H1 (cell line): Measurements from ENCODE around the gene GPR162. TPM values are rescaled to one million over a fixed set of nuclear protein-coding genes. Genes with fewer than 3 reads are reported as not detected.

Experiments used
- CTCF ChIA-PET: fragments of 300-600 bp; sonication (Branson Sonifier 250); formaldehyde crosslinking; loops from one replicate; lab custom pipeline; 2021; ENCODE audit not compliant: partially characterized antibody; lab: Charles Lee
- POLR2A ChIA-PET: fragments of 300-600 bp; sonication (Branson Sonifier 250); formaldehyde crosslinking; loops from one replicate; lab custom pipeline; 2021; ENCODE audit warnings: inconsistent platforms; ENCODE audit not compliant: partially characterized antibody; lab: Charles Lee
- DNase-seq, 2 experiments: peaks; one replicate each; pipeline versions ENCODE4 v3.0.0 to v3.0.0-alpha.2; 2010 to 2022; ENCODE audit warnings: low spot score in 2 of 2, low read depth in 1 of 2, mixed read lengths in 1 of 2
- FAIRE-seq: peaks from 2 replicates; lab custom pipeline; 2011; peaks lifted over from hg19 to GRCh38; lab: Jason Lieb, UNC
- H2AFZ ChIP-seq: 2 replicates; pipeline ENCODE4 v1.8.1; 2012; ENCODE audit warnings: low read length, inconsistent platforms
- H2AK5ac ChIP-seq: 2 replicates; pipeline ENCODE4 v1.6.1; 2013; ENCODE audit warnings: low read depth, low read length
- H2BK120ac ChIP-seq: replicated peaks from 2 replicates; pipeline ENCODE3; 2013; ENCODE audit warnings: low read depth, low read length, inconsistent platforms
- H2BK12ac ChIP-seq: 2 replicates; pipeline ENCODE4 v1.6.1; 2013; ENCODE audit warnings: low read depth, low read length
- H2BK15ac ChIP-seq: 2 replicates; pipeline ENCODE4 v1.6.1; 2013; ENCODE audit warnings: low read length
- H2BK20ac ChIP-seq: 2 replicates; pipeline ENCODE4 v1.6.1; 2013; ENCODE audit warnings: low read length
- H2BK5ac ChIP-seq: 2 replicates; pipeline ENCODE4 v1.6.1; 2013; ENCODE audit warnings: low read depth, low read length
- H3K14ac ChIP-seq: 2 replicates; pipeline ENCODE4 v1.6.1; 2013; ENCODE audit warnings: inconsistent platforms; ENCODE audit not compliant: insufficient read length
- H3K18ac ChIP-seq: 2 replicates; pipeline ENCODE4 v1.6.1; 2013; ENCODE audit warnings: low read length; ENCODE audit errors: extremely low read depth
- H3K23ac ChIP-seq: 2 replicates; pipeline ENCODE4 v1.6.1; 2013; ENCODE audit warnings: inconsistent platforms; ENCODE audit not compliant: insufficient read length
- H3K23me2 ChIP-seq: 2 replicates; pipeline ENCODE4 v1.6.1; 2013; ENCODE audit warnings: low read depth, low read length
- H3K27ac ChIP-seq: 2 replicates; pipeline ENCODE4 v1.6.1; 2011; ENCODE audit warnings: low read depth, low read length, inconsistent platforms
- H3K27me3 ChIP-seq, 4 experiments: replicated peaks in 1 of 4; 1 replicate in 1 of 4; 2 replicates in 3 of 4; pipeline versions ENCODE4 v1.6.1 to v1.8.1; 2011 to 2013; ENCODE audit warnings: low read length in 3 of 4, mild to moderate bottlenecking in 3 of 4, inconsistent platforms in 2 of 4, mixed read lengths in 2 of 4, moderate library complexity in 1 of 4; ENCODE audit not compliant: control insufficient read depth in 3 of 4, insufficient read depth in 3 of 4; ENCODE audit errors: extremely low read depth in 1 of 4
- H3K36me3 ChIP-seq, 4 experiments: 2 replicates each; pipeline versions ENCODE4 v1.6.1 to v1.8.1; 2011 to 2013; ENCODE audit warnings: mild to moderate bottlenecking in 4 of 4, low read length in 3 of 4, moderate library complexity in 2 of 4, control low read depth in 1 of 4, inconsistent platforms in 1 of 4; ENCODE audit not compliant: insufficient read depth in 4 of 4, control insufficient read depth in 2 of 4
- H3K4ac ChIP-seq: replicated peaks from 2 replicates; pipeline ENCODE3; 2013; ENCODE audit warnings: low read length, low read depth, mixed read lengths, inconsistent platforms; ENCODE audit not compliant: insufficient read length
- H3K4me1 ChIP-seq, 4 experiments: replicated peaks in 1 of 4; 1 replicate in 1 of 4; 2 replicates in 3 of 4; pipeline versions ENCODE4 v1.6.1 to v1.8.1; 2011 to 2013; ENCODE audit warnings: low read length in 3 of 4, inconsistent platforms in 2 of 4, mixed read lengths in 1 of 4; ENCODE audit not compliant: insufficient read depth in 4 of 4, control insufficient read depth in 3 of 4
- H3K4me2 ChIP-seq, 2 experiments: 2 replicates each; pipeline versions ENCODE4 v1.6.1 to v1.8.1; 2011 to 2013; ENCODE audit warnings: low read depth in 2 of 2, low read length in 2 of 2, control low read depth in 1 of 2, inconsistent platforms in 1 of 2, mild to moderate bottlenecking in 1 of 2; ENCODE audit not compliant: insufficient read depth in 1 of 2
- H3K4me3 ChIP-seq, 4 experiments: fragments of 200-600, 300-600 bp in 1 of 4; sonication (generic), shearing (Covaris generic), sonication (Bioruptor Twin) in 1 of 4; 2 replicates each; pipeline versions ENCODE4 v1.5.1 to v1.8.1; 2011 to 2016; ENCODE audit warnings: low read length in 4 of 4, low read depth in 3 of 4, control low read depth in 2 of 4, inconsistent platforms in 2 of 4, mild to moderate bottlenecking in 2 of 4, mixed read lengths in 1 of 4, moderate library complexity in 1 of 4; ENCODE audit not compliant: insufficient read depth in 2 of 4; ENCODE audit errors: extremely low read depth in 1 of 4
- H3K56ac ChIP-seq: replicated peaks from 2 replicates; pipeline ENCODE3; 2013; ENCODE audit warnings: low read depth, mild to moderate bottlenecking, mixed read lengths, low read length, inconsistent platforms; ENCODE audit not compliant: insufficient read length
- H3K79me1 ChIP-seq: 2 replicates; pipeline ENCODE4 v1.6.1; 2013; ENCODE audit warnings: low read depth, low read length, control low read depth
- H3K79me2 ChIP-seq, 2 experiments: 2 replicates each; pipeline versions ENCODE4 v1.6.1 to v1.8.1; 2012 to 2013; ENCODE audit warnings: low read length in 2 of 2, mild to moderate bottlenecking in 2 of 2, inconsistent platforms in 1 of 2; ENCODE audit not compliant: insufficient read depth in 2 of 2, control insufficient read depth in 1 of 2
- H3K9ac ChIP-seq, 4 experiments: replicated peaks in 1 of 4; 1 replicate in 1 of 4; 2 replicates in 3 of 4; pipeline versions ENCODE4 v1.6.1 to v1.8.1; 2011 to 2013; ENCODE audit warnings: low read depth in 3 of 4, low read length in 3 of 4, control low read depth in 2 of 4, mild to moderate bottlenecking in 2 of 4, moderate library complexity in 2 of 4, inconsistent platforms in 1 of 4; ENCODE audit errors: extremely low read depth in 1 of 4
- H3K9me3 ChIP-seq, 2 experiments: 2 replicates each; pipeline versions ENCODE4 v1.6.1 to v1.8.1; 2012 to 2013; ENCODE audit warnings: mild to moderate bottlenecking in 2 of 2, moderate library complexity in 2 of 2, control low read depth in 1 of 2, inconsistent platforms in 1 of 2, low read depth in 1 of 2, low read length in 1 of 2, mixed read lengths in 1 of 2; ENCODE audit not compliant: insufficient read depth in 2 of 2
- H4K20me1 ChIP-seq, 2 experiments: replicated peaks in 1 of 2; 2 replicates each; pipeline versions ENCODE3 to v1.8.1; 2011 to 2013; ENCODE audit warnings: inconsistent platforms in 2 of 2, low read length in 2 of 2, mild to moderate bottlenecking in 1 of 2; ENCODE audit not compliant: insufficient read depth in 2 of 2, control insufficient read depth in 1 of 2
- H4K5ac ChIP-seq: 2 replicates; pipeline ENCODE4 v1.6.1; 2013; ENCODE audit warnings: low read length, low read depth, mixed read lengths, inconsistent platforms; ENCODE audit not compliant: insufficient read length
- H4K8ac ChIP-seq: 2 replicates; pipeline ENCODE4 v1.8.0; 2013; ENCODE audit warnings: mild to moderate bottlenecking, moderate library complexity, low read length, inconsistent platforms; ENCODE audit not compliant: insufficient read depth; ENCODE audit errors: extremely low read depth
- H4K91ac ChIP-seq: replicated peaks from 2 replicates; pipeline ENCODE3; 2013; ENCODE audit warnings: low read length, mixed read lengths, inconsistent platforms; ENCODE audit not compliant: insufficient read length
- CBX5 ChIP-seq: fragments of 300-800, 300-1000 bp; sonication (generic); IDR thresholded peaks from 2 replicates; pipeline ENCODE4 v1.7.1; 2016; ENCODE audit warnings: antibody characterized with exemption, low read length, low read depth
- EP300 ChIP-seq, 2 experiments: IDR thresholded peaks; 1 replicate in 1 of 2; 2 replicates in 1 of 2; pipeline ENCODE4 v1.6.1; 2011 to 2012; ENCODE audit warnings: low read depth in 2 of 2, low read length in 2 of 2, mild to moderate bottlenecking in 2 of 2, borderline replicate concordance in 1 of 2, inconsistent platforms in 1 of 2, moderate library complexity in 1 of 2
- GABPA ChIP-seq: IDR thresholded peaks from 2 replicates; pipeline ENCODE4 v1.6.1; 2011; ENCODE audit warnings: mild to moderate bottlenecking, low read length, moderate library complexity, borderline replicate concordance; ENCODE audit not compliant: insufficient read depth
- POU5F1 ChIP-seq: IDR thresholded peaks from 2 replicates; pipeline ENCODE4 v1.6.1; 2011; ENCODE audit warnings: low read depth, mild to moderate bottlenecking, low read length, moderate library complexity
- SUZ12 ChIP-seq: fragments of 200-600 bp; sonication (generic); IDR thresholded peaks from 2 replicates; pipeline ENCODE4 v1.6.1; 2012; ENCODE audit warnings: mild to moderate bottlenecking, inconsistent platforms, low read length, moderate library complexity, mixed read lengths
- WGBS, 2 experiments: shearing (Covaris generic) in 1 of 2; methylation state at CpG; one replicate each; pipeline versions ENCODE4 v1.1.6 to v1.1.7; 2013 to 2015; ENCODE audit warnings: low lambda C conversion rate in 2 of 2, mixed read lengths in 2 of 2, inconsistent platforms in 1 of 2, low coverage in 1 of 2, missing lambda C conversion rate in 1 of 2; ENCODE audit not compliant: insufficient replicate concordance in 2 of 2, insufficient coverage in 1 of 2, insufficient read length in 1 of 2; ENCODE audit errors: extremely low coverage in 1 of 2, missing lambda C conversion rate in 1 of 2; 5-methylcytosine and 5-hydroxymethylcytosine counted together
- polyA plus RNA-seq, 7 experiments: library from polyadenylated mRNA; depleted of rRNA in 3 of 7; stranded (reverse) in 5 of 7; unstranded in 2 of 7; fragments of >200 nt in 5 of 7; fragments of 200-250 nt in 2 of 7; gene quantifications; 1 replicate in 5 of 7; 2 replicates in 1 of 7; 4 replicates in 1 of 7; pipeline versions ENCODE4 v1.2.1 to v1.2.3, GENCODE V29; 2011 to 2013; ENCODE audit warnings: missing spikeins in 2 of 7, mixed read lengths in 2 of 7
- total RNA-seq: library from RNA; stranded (reverse); fragmentation: NEBNext Ultra II Directional; extraction: Animal tissue kit (Norgen Biotek cat#: 25700); gene quantifications from 2 replicates; pipeline ENCODE4 v1.2.1, GENCODE V29; 2021
- TF ChIP-seq, protein P1 (sequence below): IDR thresholded peaks from 2 replicates; pipeline ENCODE4 v1.6.1; 2012; ENCODE audit warnings: low read length, inconsistent platforms
- TF ChIP-seq, protein P2 (sequence below): IDR thresholded peaks from 2 replicates; pipeline ENCODE4 v1.6.1; 2012; ENCODE audit warnings: inconsistent platforms

GPR162 gene
- total and polyA plus RNA-seq, 2 of the 8 experiments (the other 6 are each of a cell fraction or from before 2014, with no cell fraction given) = 7.3 to 8.8 TPM

DNA sequence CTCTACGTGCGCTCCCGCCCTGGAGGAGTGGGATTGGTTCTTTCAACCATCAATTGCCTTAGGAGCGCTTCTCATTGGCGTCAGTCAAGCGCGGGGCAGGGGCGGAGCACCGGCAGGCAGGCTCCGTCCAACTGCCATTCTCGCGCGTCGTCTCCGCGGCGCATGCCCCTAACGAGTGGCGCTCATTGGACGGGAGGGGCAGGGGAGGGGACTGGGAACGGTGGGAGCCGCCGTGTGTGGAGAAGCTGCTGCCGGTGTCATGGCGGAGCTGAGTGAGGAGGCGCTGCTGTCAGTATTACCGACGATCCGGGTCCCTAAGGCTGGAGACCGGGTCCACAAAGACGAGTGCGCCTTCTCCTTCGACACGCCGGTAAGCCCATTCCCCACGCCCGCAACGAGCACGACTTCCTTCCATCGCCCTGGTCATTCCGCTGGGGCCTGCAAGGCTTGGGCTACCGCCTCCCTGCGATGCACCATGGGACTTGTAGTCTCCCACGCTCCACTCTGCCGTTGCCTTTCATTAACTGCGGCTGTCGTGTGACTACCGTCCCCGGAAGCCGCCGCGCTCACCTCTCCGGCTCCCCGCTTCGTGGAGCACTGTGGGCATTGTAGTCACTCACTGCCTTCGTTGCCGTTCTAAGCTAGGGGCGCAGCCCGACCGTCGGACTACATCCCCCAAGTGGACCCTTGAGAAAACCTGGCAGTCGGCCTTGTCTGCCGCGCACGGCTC is 30.5 kb downstream of the GPR162 start, which contains the start of gene USP5:
Gene USP5 (plus strand): TSS at position 230 of the 730 bp plus-strand sequence. CDS start 30 bp downstream, at position 260.
- Histone ChIP-seq H3K18ac (peak within 1 kb of the TSS; percentile 98), H3K4me3 (peak within 1 kb of the TSS; percentile 79 to 94 (median 88)), H4K8ac (peak within 1 kb of the TSS; percentile 93), H2BK5ac (peak within 1 kb of the TSS; percentile 89), H2BK120ac (no peak within 1 kb of the TSS), H3K4me2 (peak within 1 kb of the TSS; percentile 90 to 96), H4K91ac (peak within 1 kb of the TSS; percentile 81), H3K14ac (no peak within 1 kb of the TSS), H3K9me3 (no peaks in the 10 kb centered on the region), H2AK5ac (0 out of 2 replicates have a peak within 1 kb of the TSS, but pooled peaks have one; percentile 20), H3K27me3 (no peaks in the 10 kb centered on the region), H2BK20ac (no peak within 1 kb of the TSS), H2BK12ac (peak within 1 kb of the TSS; percentile 29; the same call in 1 of the 2 replicates), H3K56ac (peak within 1 kb of the TSS; percentile 85), H3K23me2 (peaks cover 11% of the 10 kb centered on the region), H4K5ac (peak within 1 kb of the TSS; percentile 92), H3K79me2 (peaks cover 0 to 29% of the 10 kb centered on the region in 2 experiments; a peak in 2 of 4 replicates), H3K4ac (peak within 1 kb of the TSS; percentile 59), H3K79me1 (no peaks in the 10 kb centered on the region; the same call in 1 of the 2 replicates), H3K23ac (no peak within 1 kb of the TSS), H4K20me1 (peaks cover 0 to 3% of the 10 kb centered on the region in 2 experiments), H3K4me1 (peaks cover 0 to 14% (median 3%) of the 10 kb centered on the region in 4 experiments; a peak in 5 of 7 replicates), H3K36me3 (peaks cover 7 to 31% (median 24%) of the 10 kb centered on the region in 4 experiments; a peak in 7 of 8 replicates), H3K27ac (peak within 1 kb of the TSS; percentile 77; the same call in 1 of the 2 replicates), H2BK15ac (no peak within 1 kb of the TSS), H3K9ac (peak within 1 kb of the TSS; percentile 75 to 84 (median 78)), H2AFZ (peak within 1 kb of the TSS; percentile 91)
- DNase-seq (peak; percentile 94 to 99), FAIRE-seq (peak; percentile 63)
- ChIA-PET POLR2A (interaction anchor here (0.8 to 25.7 kb wide), 33 partner anchors 15 to 320 kb away, joined by 3 to 588 read pairs (median 4); partner anchors contain the start of genes C12orf57, COPS7A, EMG1 and GAPDH), CTCF (interaction anchor here (0.7 to 19.8 kb wide), 13 partner anchors 13 to 298 kb away, joined by 3 to 292 read pairs (median 4); partner anchors contain the start of genes GNB3, MLF2, P3H3 and SPSB2)
- WGBS, 2 experiments = 0% methylated on average over 59 of the region's 65 CpGs; no CpG with 5 or more reads in 1 of the 2 experiments
- TF ChIP-seq CBX5 (no peak), POU5F1 (no peak), EP300 (IDR thresholded peaks at IDR 0.05; ENCODE audit: borderline replicate concordance in 1 of 2, low read depth in 2 of 2, low read length in 2 of 2) (no peak), SUZ12 (no peak), GABPA (peak; percentile 75; the same call in 1 of the 2 replicates)
- TF ChIP-seq, protein P1, sequence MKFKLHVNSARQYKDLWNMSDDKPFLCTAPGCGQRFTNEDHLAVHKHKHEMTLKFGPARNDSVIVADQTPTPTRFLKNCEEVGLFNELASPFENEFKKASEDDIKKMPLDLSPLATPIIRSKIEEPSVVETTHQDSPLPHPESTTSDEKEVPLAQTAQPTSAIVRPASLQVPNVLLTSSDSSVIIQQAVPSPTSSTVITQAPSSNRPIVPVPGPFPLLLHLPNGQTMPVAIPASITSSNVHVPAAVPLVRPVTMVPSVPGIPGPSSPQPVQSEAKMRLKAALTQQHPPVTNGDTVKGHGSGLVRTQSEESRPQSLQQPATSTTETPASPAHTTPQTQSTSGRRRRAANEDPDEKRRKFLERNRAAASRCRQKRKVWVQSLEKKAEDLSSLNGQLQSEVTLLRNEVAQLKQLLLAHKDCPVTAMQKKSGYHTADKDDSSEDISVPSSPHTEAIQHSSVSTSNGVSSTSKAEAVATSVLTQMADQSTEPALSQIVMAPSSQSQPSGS = no peak
- TF ChIP-seq, protein P2, sequence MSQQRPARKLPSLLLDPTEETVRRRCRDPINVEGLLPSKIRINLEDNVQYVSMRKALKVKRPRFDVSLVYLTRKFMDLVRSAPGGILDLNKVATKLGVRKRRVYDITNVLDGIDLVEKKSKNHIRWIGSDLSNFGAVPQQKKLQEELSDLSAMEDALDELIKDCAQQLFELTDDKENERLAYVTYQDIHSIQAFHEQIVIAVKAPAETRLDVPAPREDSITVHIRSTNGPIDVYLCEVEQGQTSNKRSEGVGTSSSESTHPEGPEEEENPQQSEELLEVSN = peak; percentile 86
